IPS-20b (cell line): ENCODE data around the gene ANGEL2.

Source experiments
- H3K27ac ChIP-seq: one replicate; pipeline ENCODE4 v1.5.1; 2013; ENCODE audit warnings: low read length
- H3K27me3 ChIP-seq: 2 replicates; pipeline ENCODE4 v1.6.1; 2013; ENCODE audit warnings: mild to moderate bottlenecking, low read length, inconsistent platforms; ENCODE audit not compliant: insufficient read depth
- H3K36me3 ChIP-seq: 2 replicates; pipeline ENCODE4 v1.6.1; 2013; ENCODE audit warnings: low read depth, mild to moderate bottlenecking, inconsistent platforms, low read length, moderate library complexity; ENCODE audit not compliant: insufficient read depth
- H3K4me1 ChIP-seq: 2 replicates; pipeline ENCODE4 v1.6.1; 2013; ENCODE audit warnings: mild to moderate bottlenecking, control low read depth, inconsistent platforms, low read length, moderate library complexity; ENCODE audit not compliant: insufficient read depth
- H3K4me3 ChIP-seq: 2 replicates; pipeline ENCODE4 v1.5.1; 2013; ENCODE audit warnings: mild to moderate bottlenecking, low read length, inconsistent platforms
- H3K9ac ChIP-seq: 2 replicates; pipeline ENCODE4 v1.6.1; 2013; ENCODE audit warnings: low read depth, mild to moderate bottlenecking, inconsistent platforms, low read length, moderate library complexity
- H3K9me3 ChIP-seq: 2 replicates; pipeline ENCODE4 v1.6.1; 2013; ENCODE audit warnings: mild to moderate bottlenecking, low read depth, low read length, inconsistent platforms; ENCODE audit not compliant: insufficient read depth

Gene ANGEL2

GRCh38 chr1:212945463-212946160 is 70.1 kb downstream of the ANGEL2 start:
- no peaks in the 10 kb centered on the region for H3K36me3 ChIP-seq
- no peak overlapping the region for H3K9ac ChIP-seq
- H3K27me3 ChIP-seq = peaks cover 16% of the 10 kb centered on the region
- no peaks in the 10 kb centered on the region; the same call in 1 of the 2 replicates for H3K9me3 ChIP-seq
- no peak overlapping the region for H3K4me3 ChIP-seq
- H3K4me1 ChIP-seq = peaks cover 3% of the 10 kb centered on the region; the same call in 1 of the 2 replicates
- H3K27ac ChIP-seq = no peak overlapping the region

GRCh38 chr1:212945056-212945455 is 70.6 kb downstream of the ANGEL2 start:
- Histone ChIP-seq H3K27ac (no peak overlapping the region), H3K4me1 (peaks cover 3% of the 10 kb centered on the region; the same call in 1 of the 2 replicates)

GRCh38 chr1:212944229-212944901 is 71.3 kb downstream of the ANGEL2 start:
- no peaks in the 10 kb centered on the region; the same call in 1 of the 2 replicates for H3K9me3 ChIP-seq
- H3K9ac ChIP-seq = no peak overlapping the region
- H3K36me3 ChIP-seq = no peaks in the 10 kb centered on the region
- H3K27me3 ChIP-seq = peaks cover 9% of the 10 kb centered on the region
- no peak overlapping the region for H3K4me3 ChIP-seq
- no peak overlapping the region for H3K27ac ChIP-seq
- no peaks in the 10 kb centered on the region for H3K4me1 ChIP-seq

More at GRCh38 chr1:212945056-212945455, 70.6 kb downstream of the ANGEL2 start:
- Histone ChIP-seq H3K27me3 (peaks cover 15% of the 10 kb centered on the region), H3K36me3 (no peaks in the 10 kb centered on the region), H3K4me3 (no peak overlapping the region), H3K9ac (no peak overlapping the region), H3K9me3 (no peaks in the 10 kb centered on the region; the same call in 1 of the 2 replicates)

- H3K27ac ChIP-seq = no peak overlapping the region
- no peak overlapping the region for H3K9ac ChIP-seq
- no peak overlapping the region for H3K4me3 ChIP-seq
- H3K4me1 ChIP-seq = no peaks in the 10 kb centered on the region
- H3K9me3 ChIP-seq = no peaks in the 10 kb centered on the region; the same call in 1 of the 2 replicates
- no peaks in the 10 kb centered on the region for H3K36me3 ChIP-seq
- H3K27me3 ChIP-seq = no peaks in the 10 kb centered on the region
Measured at GRCh38 chr1:212943393-212943710, 72.3 kb downstream of the ANGEL2 start.

GRCh38 chr1:212942679-212943392 is 72.8 kb downstream of the ANGEL2 start:
- Histone ChIP-seq H3K27ac (no peak overlapping the region), H3K9ac (no peak overlapping the region), H3K27me3 (no peaks in the 10 kb centered on the region), H3K36me3 (no peaks in the 10 kb centered on the region), H3K4me3 (no peak overlapping the region), H3K4me1 (no peaks in the 10 kb centered on the region), H3K9me3 (no peaks in the 10 kb centered on the region)
